ENCODE data around the gene PTCHD1.

DNA sequence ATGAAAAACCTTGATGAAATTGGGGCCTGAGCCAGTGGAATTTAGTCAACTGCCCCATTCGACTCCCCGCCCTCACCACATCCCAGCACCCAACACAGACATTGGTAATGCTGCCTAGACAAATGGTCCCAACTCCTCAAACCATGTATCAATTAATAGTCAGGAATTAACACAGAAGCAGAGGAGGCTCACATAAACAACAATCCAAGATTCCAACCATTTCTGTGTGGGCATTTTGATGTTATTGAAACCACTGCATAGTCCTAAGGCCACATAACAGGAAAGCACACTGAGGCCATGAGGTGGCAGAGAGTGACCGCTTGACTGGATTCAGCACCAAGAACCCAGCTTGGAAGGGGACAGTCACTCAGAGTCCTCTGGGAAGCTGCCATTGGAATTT, 22.5 kb upstream of the PTCHD1 start:
- TF ChIP-seq, protein P1, sequence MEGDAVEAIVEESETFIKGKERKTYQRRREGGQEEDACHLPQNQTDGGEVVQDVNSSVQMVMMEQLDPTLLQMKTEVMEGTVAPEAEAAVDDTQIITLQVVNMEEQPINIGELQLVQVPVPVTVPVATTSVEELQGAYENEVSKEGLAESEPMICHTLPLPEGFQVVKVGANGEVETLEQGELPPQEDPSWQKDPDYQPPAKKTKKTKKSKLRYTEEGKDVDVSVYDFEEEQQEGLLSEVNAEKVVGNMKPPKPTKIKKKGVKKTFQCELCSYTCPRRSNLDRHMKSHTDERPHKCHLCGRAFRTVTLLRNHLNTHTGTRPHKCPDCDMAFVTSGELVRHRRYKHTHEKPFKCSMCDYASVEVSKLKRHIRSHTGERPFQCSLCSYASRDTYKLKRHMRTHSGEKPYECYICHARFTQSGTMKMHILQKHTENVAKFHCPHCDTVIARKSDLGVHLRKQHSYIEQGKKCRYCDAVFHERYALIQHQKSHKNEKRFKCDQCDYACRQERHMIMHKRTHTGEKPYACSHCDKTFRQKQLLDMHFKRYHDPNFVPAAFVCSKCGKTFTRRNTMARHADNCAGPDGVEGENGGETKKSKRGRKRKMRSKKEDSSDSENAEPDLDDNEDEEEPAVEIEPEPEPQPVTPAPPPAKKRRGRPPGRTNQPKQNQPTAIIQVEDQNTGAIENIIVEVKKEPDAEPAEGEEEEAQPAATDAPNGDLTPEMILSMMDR (IDR thresholded peaks at IDR 0.05) = no peak
- no peak for TF ChIP-seq POLR2A (IDR thresholded peaks at IDR 0.05)

Measured in testis (tissue), 2 donors.